22Rv1 (cell line): ENCODE results near the gene ALX3.

ENCODE experiments used
- H3K27ac ChIP-seq: fragments of 450-650 bp; 2 replicates; pipeline ENCODE4 v1.5.1; 2017
- CTCF ChIP-seq: fragments of 450-650 bp; IDR thresholded peaks from 2 replicates; pipeline ENCODE4 v1.5.1; 2017; ENCODE audit warnings: mild to moderate bottlenecking
- ZFX ChIP-seq: fragments of 450-650 bp; IDR thresholded peaks from 2 replicates; pipeline ENCODE4 v1.6.1; 2017; ENCODE audit warnings: antibody characterized with exemption, borderline replicate concordance

Gene ALX3

GRCh38 chr1:110040548-110040947 lies 29.9 kb downstream of the ALX3 start:
- TF ChIP-seq ZFX (no peak), CTCF (no peak)
- no peak overlapping the region for H3K27ac ChIP-seq

GRCh38 chr1:110039641-110040040 lies 30.8 kb downstream of the ALX3 start:
- no peak for TF ChIP-seq CTCF
- no peak for TF ChIP-seq ZFX
- no peak overlapping the region for H3K27ac ChIP-seq

- no peak for TF ChIP-seq ZFX
- no peak for TF ChIP-seq CTCF
Observed at GRCh38 chr1:110038271-110038670, 32.2 kb downstream of the ALX3 start.

GRCh38 chr1:110035236-110035752 lies 35.2 kb downstream of the ALX3 start:
- H3K27ac ChIP-seq = peak overlapping the region; percentile 62
- TF ChIP-seq CTCF (no peak), ZFX (no peak)

More at GRCh38 chr1:110038271-110038670, 32.2 kb downstream of the ALX3 start:
- no peak overlapping the region for H3K27ac ChIP-seq

GRCh38 chr1:110034451-110035235 lies 35.8 kb downstream of the ALX3 start, which contains the start of gene STRIP1:
STRIP1 (plus strand) TSS chr1:110034624; CDS start chr1:110034638, 14 bp downstream.
- peak within 1 kb of the TSS; percentile 62 for H3K27ac ChIP-seq
- TF ChIP-seq ZFX (no peak), CTCF (no peak)

GRCh38 chr1:110034040-110034450 lies 36.4 kb downstream of the ALX3 start:
- H3K27ac ChIP-seq = peak overlapping the region; percentile 62
- TF ChIP-seq ZFX = no peak
- TF ChIP-seq CTCF = no peak

- no peak overlapping the region for H3K27ac ChIP-seq
- no peak for TF ChIP-seq ZFX
- TF ChIP-seq CTCF = no peak
Observed at GRCh38 chr1:110033421-110033820, 37.1 kb downstream of the ALX3 start.
